Adrenal gland (tissue), 12 donors: ENCODE results near the gene ARHGEF4. TPM values are rescaled to one million over a fixed set of nuclear protein-coding genes. Genes with fewer than 3 reads are reported as not detected.

Experiments used
- DNase-seq, 7 donors: peaks; one replicate each; pipeline ENCODE4 v3.0.0-alpha.2; 2019 to 2020
- H3K27ac ChIP-seq, 5 donors: fragments of 200-600 bp; sonication (generic) in 4 of 5; 1 replicate in 3 of 5; 2 replicates in 2 of 5; pipeline versions ENCODE4 v1.5.1 to v1.8.0; 2016 to 2020; ENCODE audit warnings: mild to moderate bottlenecking in 1 of 5
- H3K27me3 ChIP-seq: fragments of 200-600 bp; 2 replicates; pipeline ENCODE4 v1.8.0; 2021
- H3K36me3 ChIP-seq, 2 donors: fragments of 200-600 bp; replicated peaks in 1 of 2; 1 replicate in 1 of 2; 2 replicates in 1 of 2; pipeline versions ENCODE4 v1.5.1 to v1.8.0; 2018 to 2022
- H3K4me1 ChIP-seq, 2 donors: fragments of 200-600 bp; replicated peaks in 1 of 2; 1 replicate in 1 of 2; 2 replicates in 1 of 2; pipeline versions ENCODE4 v1.5.1 to v1.8.0; 2018 to 2021
- H3K4me3 ChIP-seq, 4 donors: fragments of 200-600 bp; sonication (generic) in 3 of 4; one replicate each; pipeline ENCODE4 v1.5.1; 2016 to 2018
- H3K9me3 ChIP-seq, 3 donors: fragments of 200-600 bp; sonication (generic) in 1 of 3; replicated peaks in 1 of 3; 1 replicate in 2 of 3; 2 replicates in 1 of 3; pipeline versions ENCODE4 v1.5.1 to v1.8.0; 2016 to 2021
- POLR2A ChIP-seq, 2 donors: fragments of 450-650 bp; IDR thresholded peaks; one replicate each; pipeline ENCODE4 v1.6.1; 2017; ENCODE audit warnings: antibody characterized with exemption in 2 of 2, mild to moderate bottlenecking in 2 of 2, moderate library complexity in 1 of 2
- WGBS, 4 donors: extraction: QIAGEN DNeasy Blood & Tissue Kit in 2 of 4; methylation state at CpG; one replicate each; pipeline versions ENCODE4 v1.1.5 to v1.1.7; 2013 to 2017; 5-methylcytosine and 5-hydroxymethylcytosine counted together
- intact Hi-C, 2 donors: fragments of 100-400 bp; cut with DNase I; formaldehyde crosslinking; loops; one replicate each; pipeline versions ENCODE4 v1.14.1 to v1.15.0; 2022 to 2023
- polyA plus RNA-seq, 3 donors: library from polyadenylated mRNA; stranded (reverse); fragments of 200-250 nt in 2 of 3; fragments of 350-450 nt in 1 of 3; fragmentation: Illumina TruSeq in 1 of 3; extraction: RNeasy Lipid Tissue Mini Kit (QIAGEN cat#74804) in 1 of 3; gene quantifications; one replicate each; pipeline ENCODE4 v1.2.3, GENCODE V29; 2013 to 2014
- total RNA-seq, 9 donors: library from RNA; depleted of rRNA in 4 of 9; stranded (reverse); fragments of >200 nt in 4 of 9; fragments of 120-200 nt in 1 of 9; fragmentation: NEBNext Ultra II Directional in 1 of 9; extraction: Animal tissue kit (Norgen Biotek cat#: 25700) in 1 of 9; gene quantifications; one replicate each; pipeline versions ENCODE4 v1.1.0 to v1.2.4, GENCODE V29; 2013 to 2023
- TF ChIP-seq, protein P1 (sequence below), 6 experiments: fragments of 450-650 bp in 4 of 6; fragments of 200-600 bp in 2 of 6; sonication (generic) in 1 of 6; IDR thresholded peaks; 1 replicate in 5 of 6; 2 replicates in 1 of 6; pipeline versions ENCODE4 v1.5.1 to v1.8.0; 2016 to 2021; ENCODE audit warnings: antibody characterized with exemption in 6 of 6, mild to moderate bottlenecking in 2 of 6, moderate library complexity in 1 of 6
- donor health status: healthy with polysubstance abuse.
- donor health status: Bipolar disorder and iron deficiency.
- donor health status: DM: yes; HTN: yes; CAD: no.
- donor health status: DM: no; HTN: no; CAD: no.
- donor health status: DM: no; HTN: no; CAD: no.
- donor health status: DM: yes; HTN: yes; CAD: no.

ARHGEF4 gene
- total and polyA plus RNA-seq, 12 donors: 0.97 to 40.4 (median 5.1) TPM

GRCh38 chr2:131011486-131011885, 174.8 kb downstream of the ARHGEF4 start:
- 46 to 63% (median 51%) methylated on average over 7 of the region's 7 CpGs for WGBS, 4 donors

DNA sequence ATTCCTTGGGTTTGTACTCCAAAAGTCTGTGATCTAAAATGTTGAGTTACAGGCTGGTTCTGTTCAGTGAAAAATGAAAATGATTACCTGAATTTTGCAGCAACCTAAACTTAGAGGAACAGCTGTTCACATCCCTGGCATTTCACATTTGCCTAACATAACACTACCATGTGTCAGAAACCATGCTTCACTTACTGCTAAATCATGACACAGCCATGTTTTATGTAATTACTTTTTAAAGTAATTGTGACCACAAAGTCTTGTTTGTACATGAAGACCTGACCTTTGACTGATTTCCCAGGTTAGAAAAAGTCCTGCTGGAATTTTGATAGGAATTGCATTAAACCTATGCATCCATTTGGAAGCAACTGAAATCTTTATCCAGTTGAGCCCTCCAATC, 177.4 kb downstream of the ARHGEF4 start:
- intact Hi-C loops: no loop called here
- no peak for TF ChIP-seq POLR2A (IDR thresholded peaks at IDR 0.05)
- TF ChIP-seq, protein P1, sequence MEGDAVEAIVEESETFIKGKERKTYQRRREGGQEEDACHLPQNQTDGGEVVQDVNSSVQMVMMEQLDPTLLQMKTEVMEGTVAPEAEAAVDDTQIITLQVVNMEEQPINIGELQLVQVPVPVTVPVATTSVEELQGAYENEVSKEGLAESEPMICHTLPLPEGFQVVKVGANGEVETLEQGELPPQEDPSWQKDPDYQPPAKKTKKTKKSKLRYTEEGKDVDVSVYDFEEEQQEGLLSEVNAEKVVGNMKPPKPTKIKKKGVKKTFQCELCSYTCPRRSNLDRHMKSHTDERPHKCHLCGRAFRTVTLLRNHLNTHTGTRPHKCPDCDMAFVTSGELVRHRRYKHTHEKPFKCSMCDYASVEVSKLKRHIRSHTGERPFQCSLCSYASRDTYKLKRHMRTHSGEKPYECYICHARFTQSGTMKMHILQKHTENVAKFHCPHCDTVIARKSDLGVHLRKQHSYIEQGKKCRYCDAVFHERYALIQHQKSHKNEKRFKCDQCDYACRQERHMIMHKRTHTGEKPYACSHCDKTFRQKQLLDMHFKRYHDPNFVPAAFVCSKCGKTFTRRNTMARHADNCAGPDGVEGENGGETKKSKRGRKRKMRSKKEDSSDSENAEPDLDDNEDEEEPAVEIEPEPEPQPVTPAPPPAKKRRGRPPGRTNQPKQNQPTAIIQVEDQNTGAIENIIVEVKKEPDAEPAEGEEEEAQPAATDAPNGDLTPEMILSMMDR (IDR thresholded peaks at IDR 0.05): no peak
- no peaks in the 10 kb centered on the region for H3K36me3 ChIP-seq
- H3K27me3 ChIP-seq: no peaks in the 10 kb centered on the region
- no peak overlapping the region for H3K27ac ChIP-seq
- DNase-seq: no peak
- H3K4me3 ChIP-seq: no peak overlapping the region
- no peaks in the 10 kb centered on the region for H3K9me3 ChIP-seq
- no peaks in the 10 kb centered on the region for H3K4me1 ChIP-seq

More at GRCh38 chr2:131011486-131011885, 174.8 kb downstream of the ARHGEF4 start:
- Histone ChIP-seq H3K27ac (no peak overlapping the region), H3K4me1 (no peaks in the 10 kb centered on the region), H3K27me3 (no peaks in the 10 kb centered on the region), H3K4me3 (no peak overlapping the region), H3K36me3 (no peaks in the 10 kb centered on the region), H3K9me3 (no peaks in the 10 kb centered on the region)
- TF ChIP-seq, protein P1 (IDR thresholded peaks at IDR 0.05): no peak
- TF ChIP-seq POLR2A (IDR thresholded peaks at IDR 0.05): no peak
- no peak for DNase-seq
- intact Hi-C loops: no loop called here

GRCh38 chr2:131015764-131016163, 179.1 kb downstream of the ARHGEF4 start:
- 87 to 97% (median 93%) methylated on average over 8 to 11 of the region's 11 CpGs for WGBS, 4 donors
- TF ChIP-seq POLR2A (IDR thresholded peaks at IDR 0.05): no peak
- TF ChIP-seq, protein P1 (IDR thresholded peaks at IDR 0.05): no peak
- intact Hi-C loops: no loop called here
- no peak for DNase-seq
- no peaks in the 10 kb centered on the region for H3K27me3 ChIP-seq
- no peak overlapping the region for H3K4me3 ChIP-seq
- H3K27ac ChIP-seq: no peak overlapping the region
- H3K9me3 ChIP-seq: no peaks in the 10 kb centered on the region
- no peaks in the 10 kb centered on the region for H3K4me1 ChIP-seq
- H3K36me3 ChIP-seq: no peaks in the 10 kb centered on the region

GRCh38 chr2:131016826-131017741, 180.4 kb downstream of the ARHGEF4 start:
- TF ChIP-seq, protein P1 (IDR thresholded peaks at IDR 0.05): no peak
- no peak for TF ChIP-seq POLR2A (IDR thresholded peaks at IDR 0.05)
- intact Hi-C loops: no loop called here
- DNase-seq: peak in 2 of 7 donors; percentile 23 to 28
- no peak overlapping the region for H3K27ac ChIP-seq
- H3K9me3 ChIP-seq: no peaks in the 10 kb centered on the region
- no peaks in the 10 kb centered on the region for H3K27me3 ChIP-seq
- 38 to 41% (median 38%) methylated on average over 8 of the region's 8 CpGs for WGBS, 4 donors
- no peak overlapping the region for H3K4me3 ChIP-seq
- H3K36me3 ChIP-seq: no peaks in the 10 kb centered on the region
- H3K4me1 ChIP-seq: no peaks in the 10 kb centered on the region
